Activated B cell treated with CpG ODN at 0.5 μM for 24 hours (primary cell): ENCODE results near the gene CTXND1. TPM values are rescaled to one million over a fixed set of nuclear protein-coding genes. Genes with fewer than 3 reads are reported as not detected.

Experiments used
- ATAC-seq: fragments of 200-7000 bp; cut with Tn5 transposase; one replicate; pipeline ENCODE4 v1.10.0; 2021; ENCODE audit warnings: low read depth, mild to moderate bottlenecking, moderate library complexity
- CTCF ChIA-PET: fragments of 350-600 bp; sonication (Branson Sonifier 250); formaldehyde crosslinking; loops from one replicate; lab custom pipeline; 2021; ENCODE audit warnings: antibody characterized with exemption; lab: Charles Lee
- POLR2A ChIA-PET: fragments of 350-600 bp; sonication (Branson Sonifier 250); formaldehyde crosslinking; loops from one replicate; lab custom pipeline; 2021; ENCODE audit warnings: antibody characterized with exemption; lab: Charles Lee
- DNase-seq: peaks from one replicate; pipeline ENCODE4 v3.0.0; 2022
- H3K27ac Mint-ChIP-seq: one replicate; pipeline ENCODE4 v1.8.0; 2020; ENCODE audit warnings: mixed read lengths
- H3K27me3 Mint-ChIP-seq: one replicate; pipeline ENCODE4 v1.8.0; 2021; ENCODE audit warnings: mixed read lengths
- H3K36me3 Mint-ChIP-seq: one replicate; pipeline ENCODE4 v1.8.0; 2021; ENCODE audit warnings: low read depth, mixed read lengths
- H3K4me1 Mint-ChIP-seq: one replicate; pipeline ENCODE4 v1.8.0; 2021; ENCODE audit warnings: mixed read lengths
- H3K4me3 Mint-ChIP-seq: one replicate; pipeline ENCODE4 v1.8.0; 2020; ENCODE audit warnings: mild to moderate bottlenecking, mixed read lengths
- H3K9me3 Mint-ChIP-seq: one replicate; pipeline ENCODE4 v1.8.0; 2020; ENCODE audit warnings: mixed read lengths
- intact Hi-C: fragments of 100-400 bp; cut with micrococcal nuclease; formaldehyde crosslinking; loops from one replicate; pipeline ENCODE4 v1.15.1; 2024
- total RNA-seq: library from RNA; stranded (reverse); gene quantifications from 2 replicates; pipeline ENCODE4 v1.2.3, GENCODE V29; 2022
- TF ChIP-seq, protein P1 (sequence below): fragments of 200-600 bp; IDR thresholded peaks from one replicate; pipeline ENCODE4 v1.8.0; 2022; ENCODE audit warnings: antibody characterized with exemption, mild to moderate bottlenecking

Gene CTXND1
- total RNA-seq, 1 donor from 2014 or later, result not detected

DNA sequence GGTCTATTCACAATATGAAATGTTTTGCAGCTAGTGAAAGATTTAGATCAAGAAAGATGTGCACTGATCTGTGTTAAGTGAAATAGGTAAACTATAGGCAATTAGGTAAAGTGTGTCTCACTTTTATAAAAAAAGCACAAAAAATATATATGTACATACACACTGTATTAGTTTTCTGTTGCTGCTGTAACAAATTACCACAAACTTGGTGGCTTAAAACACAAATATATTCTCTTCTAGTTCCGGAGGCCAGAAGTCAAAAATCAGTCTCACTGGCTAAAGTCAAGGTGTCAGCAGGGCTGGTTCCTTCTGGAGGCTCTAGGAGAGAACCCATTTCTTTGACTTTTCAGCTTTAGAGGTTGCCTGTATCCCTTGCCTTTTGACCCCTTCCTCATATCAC lies 88.1 kb downstream of the CTXND1 start:
- ChIA-PET POLR2A (interaction anchor here (0.6 kb wide), 1 partner anchor 111 kb away, joined by 3 read pairs; no protein-coding TSS in a partner anchor), CTCF (no interaction called here)
- H3K9me3 Mint-ChIP-seq, result peaks cover 2% of the 10 kb centered on the region
- DNase-seq (no peak), ATAC-seq (no peak)
- H3K4me1 Mint-ChIP-seq, result peaks cover 18% of the 10 kb centered on the region
- no peak overlapping the region for H3K27ac Mint-ChIP-seq
- no peaks in the 10 kb centered on the region for H3K36me3 Mint-ChIP-seq
- TF ChIP-seq, protein P1, sequence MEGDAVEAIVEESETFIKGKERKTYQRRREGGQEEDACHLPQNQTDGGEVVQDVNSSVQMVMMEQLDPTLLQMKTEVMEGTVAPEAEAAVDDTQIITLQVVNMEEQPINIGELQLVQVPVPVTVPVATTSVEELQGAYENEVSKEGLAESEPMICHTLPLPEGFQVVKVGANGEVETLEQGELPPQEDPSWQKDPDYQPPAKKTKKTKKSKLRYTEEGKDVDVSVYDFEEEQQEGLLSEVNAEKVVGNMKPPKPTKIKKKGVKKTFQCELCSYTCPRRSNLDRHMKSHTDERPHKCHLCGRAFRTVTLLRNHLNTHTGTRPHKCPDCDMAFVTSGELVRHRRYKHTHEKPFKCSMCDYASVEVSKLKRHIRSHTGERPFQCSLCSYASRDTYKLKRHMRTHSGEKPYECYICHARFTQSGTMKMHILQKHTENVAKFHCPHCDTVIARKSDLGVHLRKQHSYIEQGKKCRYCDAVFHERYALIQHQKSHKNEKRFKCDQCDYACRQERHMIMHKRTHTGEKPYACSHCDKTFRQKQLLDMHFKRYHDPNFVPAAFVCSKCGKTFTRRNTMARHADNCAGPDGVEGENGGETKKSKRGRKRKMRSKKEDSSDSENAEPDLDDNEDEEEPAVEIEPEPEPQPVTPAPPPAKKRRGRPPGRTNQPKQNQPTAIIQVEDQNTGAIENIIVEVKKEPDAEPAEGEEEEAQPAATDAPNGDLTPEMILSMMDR, result no peak
- no peak overlapping the region for H3K4me3 Mint-ChIP-seq
- H3K27me3 Mint-ChIP-seq, result no peaks in the 10 kb centered on the region
- intact Hi-C loops, result no loop called here

DNA sequence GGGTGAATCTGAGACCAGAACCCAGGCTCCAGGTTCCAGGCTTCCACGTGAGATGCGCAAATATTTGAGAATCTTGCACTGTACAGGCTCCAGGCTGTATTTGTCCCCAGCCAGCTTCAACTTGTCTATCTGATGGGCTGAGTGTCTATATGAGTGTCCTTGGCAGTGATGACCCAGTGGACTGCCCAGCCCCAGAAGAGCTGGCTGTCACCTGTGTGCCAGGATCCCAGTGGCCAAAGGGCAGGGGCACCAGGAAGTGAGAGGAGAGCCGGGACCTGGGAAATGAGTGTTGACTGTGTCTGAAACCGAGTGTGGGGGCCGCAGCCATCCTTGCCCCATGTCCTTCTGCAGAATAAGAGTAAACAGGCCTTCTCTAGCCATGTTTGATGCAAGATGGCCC lies 88.8 kb downstream of the CTXND1 start:
- Mint-ChIP-seq H3K9me3 (peaks cover 2% of the 10 kb centered on the region), H3K27me3 (no peaks in the 10 kb centered on the region), H3K27ac (no peak overlapping the region), H3K4me3 (no peak overlapping the region), H3K4me1 (peaks cover 24% of the 10 kb centered on the region), H3K36me3 (no peaks in the 10 kb centered on the region)
- DNase-seq, result no peak
- TF ChIP-seq, protein P1, result no peak
- no peak for ATAC-seq
- POLR2A ChIA-PET, result no interaction called here
- intact Hi-C loops, result no loop called here
- CTCF ChIA-PET, result no interaction called here

- CTCF ChIA-PET, result no interaction called here
- no peak for ATAC-seq
Measured at GRCh38 chr15:80162059-80162554, 89.9 kb downstream of the CTXND1 start.

GRCh38 chr15:80161468-80162016 lies 90.5 kb downstream of the CTXND1 start:
- ChIA-PET POLR2A (no interaction called here), CTCF (interaction anchor here (1.1 kb wide), 1 partner anchor 11 kb away, joined by 4 read pairs; no protein-coding TSS in a partner anchor)
- Mint-ChIP-seq H3K4me1 (peaks cover 24% of the 10 kb centered on the region), H3K9me3 (peaks cover 2% of the 10 kb centered on the region), H3K27me3 (no peaks in the 10 kb centered on the region), H3K4me3 (no peak overlapping the region), H3K36me3 (no peaks in the 10 kb centered on the region), H3K27ac (no peak overlapping the region)
- DNase-seq (no peak), ATAC-seq (no peak)
- intact Hi-C loops, result no loop called here
- TF ChIP-seq, protein P1, result no peak

More at GRCh38 chr15:80162059-80162554, 89.9 kb downstream of the CTXND1 start:
- DNase-seq, result no peak
- no peaks in the 10 kb centered on the region for H3K27me3 Mint-ChIP-seq
- H3K27ac Mint-ChIP-seq, result no peak overlapping the region
- intact Hi-C loops, result no loop called here
- H3K9me3 Mint-ChIP-seq, result peaks cover 2% of the 10 kb centered on the region
- TF ChIP-seq, protein P1, result no peak
- H3K4me1 Mint-ChIP-seq, result peaks cover 24% of the 10 kb centered on the region
- POLR2A ChIA-PET, result no interaction called here
- no peak overlapping the region for H3K4me3 Mint-ChIP-seq
- no peaks in the 10 kb centered on the region for H3K36me3 Mint-ChIP-seq

- no peak overlapping the region for H3K4me3 Mint-ChIP-seq
- POLR2A ChIA-PET, result interaction anchor here (0.9 kb wide), 1 partner anchor 9 kb away, joined by 5 read pairs; no protein-coding TSS in a partner anchor
- TF ChIP-seq, protein P1, result no peak
- ATAC-seq (peak; percentile 77), DNase-seq (no peak)
- H3K4me1 Mint-ChIP-seq, result peaks cover 25% of the 10 kb centered on the region
- CTCF ChIA-PET, result interaction anchor here (1.1 kb wide), 1 partner anchor 12 kb away, joined by 4 read pairs; no protein-coding TSS in a partner anchor
- H3K9me3 Mint-ChIP-seq, result peaks cover 2% of the 10 kb centered on the region
- H3K27me3 Mint-ChIP-seq, result no peaks in the 10 kb centered on the region
- no peaks in the 10 kb centered on the region for H3K36me3 Mint-ChIP-seq
- intact Hi-C loops, result no loop called here
- no peak overlapping the region for H3K27ac Mint-ChIP-seq
Measured at GRCh38 chr15:80160570-80161156, 91.3 kb downstream of the CTXND1 start.
